Neural crest cell (in vitro differentiated cells): ENCODE results near the gene ECEL1. TPM values are rescaled to one million over a fixed set of nuclear protein-coding genes. Genes with fewer than 3 reads are reported as not detected.

Source experiments
- DNase-seq: peaks from one replicate; pipeline ENCODE4 v3.0.0; 2021; ENCODE audit warnings: low read depth, mixed read lengths, low spot score
- H3K27ac Mint-ChIP-seq: one replicate; pipeline ENCODE4 v1.8.0; 2021; ENCODE audit warnings: mild to moderate bottlenecking, mixed read lengths; ENCODE audit not compliant: unreplicated experiment
- H3K27me3 Mint-ChIP-seq: 2 replicates; pipeline ENCODE4 v1.8.0; 2021; ENCODE audit warnings: low read depth, mild to moderate bottlenecking, mixed read lengths
- H3K36me3 Mint-ChIP-seq: 2 replicates; pipeline ENCODE4 v1.8.0; 2021; ENCODE audit warnings: low read depth, mild to moderate bottlenecking, mixed read lengths
- H3K4me1 Mint-ChIP-seq: 2 replicates; pipeline ENCODE4 v1.8.0; 2021; ENCODE audit warnings: mixed read lengths
- H3K4me3 Mint-ChIP-seq: one replicate; pipeline ENCODE4 v1.8.0; 2021; ENCODE audit warnings: mild to moderate bottlenecking, mixed read lengths
- H3K9me3 Mint-ChIP-seq: 2 replicates; pipeline ENCODE4 v1.8.0; 2021; ENCODE audit warnings: mixed read lengths
- CTCF ChIP-seq: fragments of 200-600 bp; sonication (generic); conservative IDR thresholded peaks from 2 replicates; pipeline ENCODE4 v1.5.0; 2021; ENCODE audit warnings: antibody characterized with exemption, mild to moderate bottlenecking
- total RNA-seq: library from RNA; stranded (reverse); gene quantifications from 2 replicates; pipeline ENCODE4 v1.2.1, GENCODE V29; 2021

Gene ECEL1
- total RNA-seq, 1 donor from 2014 or later, result 43.9 TPM

GRCh38 chr2:232431705-232432590, 55.7 kb downstream of the ECEL1 start:
- no peak for TF ChIP-seq CTCF
- no peaks in the 10 kb centered on the region for H3K27me3 Mint-ChIP-seq
- no peaks in the 10 kb centered on the region for H3K4me1 Mint-ChIP-seq
- no peak for DNase-seq
- H3K36me3 Mint-ChIP-seq, result no peaks in the 10 kb centered on the region
- H3K4me3 Mint-ChIP-seq, result no peak overlapping the region
- no peaks in the 10 kb centered on the region for H3K9me3 Mint-ChIP-seq
- H3K27ac Mint-ChIP-seq, result no peak overlapping the region

Other genes with a start within 250 kb of the ECEL1 start
- gene ALPP, start 109.1 kb downstream of the ECEL1 start, total RNA-seq, result not detected in 2 replicates
- not detected in 2 replicates for gene ALPG, start 81.0 kb downstream of the ECEL1 start, total RNA-seq
- not detected in 2 replicates for gene ALPI, start 31.7 kb downstream of the ECEL1 start, total RNA-seq
- 52.4 and 54.2 TPM in 2 replicates for gene PRSS56, start 32.6 kb upstream of the ECEL1 start, total RNA-seq
- 4.1 and 5.8 TPM in 2 replicates for gene CHRND, start 38.3 kb upstream of the ECEL1 start, total RNA-seq
- not detected in 2 replicates for gene CHRNG, start 51.9 kb upstream of the ECEL1 start, total RNA-seq
- gene TIGD1, start 62.7 kb upstream of the ECEL1 start, total RNA-seq, result 11.8 and 12.8 TPM in 2 replicates
- 85.7 and 89.0 TPM in 2 replicates for gene EIF4E2, start 62.9 kb upstream of the ECEL1 start, total RNA-seq
- gene EFHD1, start 145.8 kb upstream of the ECEL1 start, total RNA-seq, result 4.1 and 4.7 TPM in 2 replicates
- gene GIGYF2, start 209.5 kb upstream of the ECEL1 start, total RNA-seq, result 70.3 and 71.4 TPM in 2 replicates